GM21526 (cell line): ENCODE results near the gene PVRIG.
"Not testable (repeated sequence)": the region's sequence is repeated elsewhere in the genome, so short reads cannot be mapped to it uniquely, and the experiment has no call there.

ENCODE experiments used
- ATAC-seq: cut with Tn5 transposase; IDR thresholded peaks from one replicate; pipeline ENCODE4 v1.9.1; 2021; ENCODE audit warnings: moderate library complexity; ENCODE audit not compliant: unreplicated experiment, low FRiP score

Gene PVRIG

GRCh38 chr7:100192969-100193368, 26.8 kb upstream of the PVRIG start:
- ATAC-seq = no peak

GRCh38 chr7:100195222-100195621, 24.5 kb upstream of the PVRIG start:
- ATAC-seq = no peak

- ATAC-seq = not testable (repeated sequence)
Measured at GRCh38 chr7:100195901-100196322, 23.8 kb upstream of the PVRIG start.

- ATAC-seq = no peak
Measured at GRCh38 chr7:100198266-100198665, 21.5 kb upstream of the PVRIG start.

GRCh38 chr7:100200693-100201092, 19.1 kb upstream of the PVRIG start:
- ATAC-seq = no peak

GRCh38 chr7:100204454-100204853, 15.3 kb upstream of the PVRIG start:
- no peak for ATAC-seq

- no peak for ATAC-seq
Measured at GRCh38 chr7:100208911-100209408, 10.8 kb upstream of the PVRIG start.

GRCh38 chr7:100209493-100209892, 10.3 kb upstream of the PVRIG start:
- ATAC-seq = no peak

GRCh38 chr7:100210805-100211204, 8.9 kb upstream of the PVRIG start:
- no peak for ATAC-seq

GRCh38 chr7:100211342-100211780, 8.4 kb upstream of the PVRIG start:
- ATAC-seq = no peak

GRCh38 chr7:100212631-100213286, 7.0 kb upstream of the PVRIG start:
- no peak for ATAC-seq

GRCh38 chr7:100213672-100214071, 6.1 kb upstream of the PVRIG start:
- ATAC-seq = no peak

GRCh38 chr7:100214356-100214755, 5.4 kb upstream of the PVRIG start:
- not testable (repeated sequence) for ATAC-seq

GRCh38 chr7:100215895-100216294, 3.9 kb upstream of the PVRIG start:
- ATAC-seq = no peak

- ATAC-seq = not testable (repeated sequence)
Measured at GRCh38 chr7:100217934-100218333, 1.8 kb upstream of the PVRIG start.

GRCh38 chr7:100219271-100219737, 445 bp upstream of the PVRIG start:
- no peak for ATAC-seq

- ATAC-seq = peak; percentile 5
Measured at GRCh38 chr7:100220586-100221230, 959 bp downstream of the PVRIG start.

- ATAC-seq = peak; percentile 43
Measured at GRCh38 chr7:100221231-100221718, 1.5 kb downstream of the PVRIG start.

GRCh38 chr7:100221767-100222444, 2.2 kb downstream of the PVRIG start:
- no peak for ATAC-seq

- no peak for ATAC-seq
Measured at GRCh38 chr7:100222445-100223132, 2.8 kb downstream of the PVRIG start.
